ENCODE results near the gene TNS1. TPM values are rescaled to one million over a fixed set of nuclear protein-coding genes. Genes with fewer than 3 reads are reported as not detected.

TNS1 gene
- total RNA-seq, 2 donors from 2014 or later = 4.4 to 44.9 TPM

GRCh38 chr2:217939629-217940245, 63.1 kb downstream of the TNS1 start:
- ATAC-seq (replicated peaks) = no peak
- no peaks in the 10 kb centered on the region for H3K36me3 Mint-ChIP-seq (ENCODE audit: low read depth)
- H3K4me1 Mint-ChIP-seq = no peaks in the 10 kb centered on the region
- no peak overlapping the region for H3K4me3 Mint-ChIP-seq
- H3K27ac Mint-ChIP-seq = no peak overlapping the region
- no peaks in the 10 kb centered on the region for H3K9me3 Mint-ChIP-seq
- H3K27me3 Mint-ChIP-seq = peaks cover 28% of the 10 kb centered on the region

DNA sequence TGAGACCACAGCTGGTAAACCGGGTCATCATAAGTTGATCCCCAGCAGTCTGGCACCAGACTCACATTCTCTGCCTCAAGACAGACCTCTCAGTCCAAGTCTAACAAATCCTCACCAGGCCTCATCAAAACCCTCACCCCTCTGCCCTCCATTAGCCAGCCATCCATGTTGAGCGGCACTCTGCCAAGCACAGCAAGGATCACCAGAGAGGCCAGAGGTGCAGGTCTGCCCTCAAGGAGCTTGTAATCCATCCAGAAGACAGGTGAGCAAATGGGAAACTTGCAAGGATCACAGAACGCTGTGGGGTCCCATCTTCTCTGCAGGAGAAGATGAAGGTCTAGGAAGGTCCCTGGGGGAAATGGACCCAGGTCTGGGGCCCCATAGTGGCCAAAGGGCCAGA, 63.6 kb downstream of the TNS1 start:
- no peaks in the 10 kb centered on the region for H3K9me3 Mint-ChIP-seq

GRCh38 chr2:217938036-217938435, 64.8 kb downstream of the TNS1 start:
- no peaks in the 10 kb centered on the region for H3K36me3 Mint-ChIP-seq (ENCODE audit: low read depth)
- no peak for ATAC-seq (replicated peaks)
- H3K4me1 Mint-ChIP-seq = peaks cover 6% of the 10 kb centered on the region

More for the DNA sequence above, 63.6 kb downstream of the TNS1 start:
- H3K27me3 Mint-ChIP-seq = peaks cover 25% of the 10 kb centered on the region
- H3K27ac Mint-ChIP-seq = no peak overlapping the region
- no peak for ATAC-seq (replicated peaks)
- H3K4me1 Mint-ChIP-seq = no peaks in the 10 kb centered on the region
- H3K36me3 Mint-ChIP-seq (ENCODE audit: low read depth) = no peaks in the 10 kb centered on the region
- no peak overlapping the region for H3K4me3 Mint-ChIP-seq

GRCh38 chr2:217937446-217937845, 65.3 kb downstream of the TNS1 start:
- Mint-ChIP-seq H3K4me3 (no peak overlapping the region), H3K4me1 (peaks cover 6% of the 10 kb centered on the region), H3K9me3 (no peaks in the 10 kb centered on the region), H3K27me3 (peaks cover 28% of the 10 kb centered on the region), H3K36me3 (ENCODE audit: low read depth) (no peaks in the 10 kb centered on the region), H3K27ac (no peak overlapping the region)
- ATAC-seq (replicated peaks) = no peak

More at GRCh38 chr2:217938036-217938435, 64.8 kb downstream of the TNS1 start:
- H3K4me3 Mint-ChIP-seq = no peak overlapping the region
- no peak overlapping the region for H3K27ac Mint-ChIP-seq
- no peaks in the 10 kb centered on the region for H3K9me3 Mint-ChIP-seq
- peaks cover 26% of the 10 kb centered on the region for H3K27me3 Mint-ChIP-seq

DNA sequence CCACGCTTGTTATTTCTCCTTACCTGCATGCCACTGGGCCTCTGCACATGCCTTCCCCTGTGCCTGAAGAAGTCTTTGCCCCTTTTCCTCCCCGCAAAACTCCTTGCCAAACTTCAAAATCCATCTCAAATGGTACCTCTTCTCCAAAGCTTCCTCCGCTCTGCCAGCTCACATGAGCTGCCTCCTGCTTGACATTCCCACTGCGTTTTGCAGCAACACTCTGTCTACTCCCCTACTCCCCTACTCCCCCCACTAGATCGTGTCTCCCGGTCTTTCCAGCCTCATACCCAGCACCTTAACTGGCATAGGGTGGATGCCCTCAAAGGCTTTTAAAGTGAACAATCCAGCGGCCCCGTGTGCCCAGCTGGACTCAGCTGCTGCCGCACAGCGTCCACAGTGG, 65.8 kb downstream of the TNS1 start:
- no peak for ATAC-seq (replicated peaks)
- no peak overlapping the region for H3K4me3 Mint-ChIP-seq

GRCh38 chr2:217935901-217936684, 66.7 kb downstream of the TNS1 start:
- Mint-ChIP-seq H3K4me1 (peaks cover 6% of the 10 kb centered on the region), H3K36me3 (ENCODE audit: low read depth) (no peaks in the 10 kb centered on the region), H3K27ac (no peak overlapping the region), H3K4me3 (no peak overlapping the region), H3K27me3 (peaks cover 20% of the 10 kb centered on the region), H3K9me3 (no peaks in the 10 kb centered on the region)
- ATAC-seq (replicated peaks) = no peak

More for the DNA sequence above, 65.8 kb downstream of the TNS1 start:
- Mint-ChIP-seq H3K27ac (no peak overlapping the region), H3K36me3 (ENCODE audit: low read depth) (no peaks in the 10 kb centered on the region), H3K4me1 (peaks cover 6% of the 10 kb centered on the region), H3K27me3 (peaks cover 27% of the 10 kb centered on the region), H3K9me3 (no peaks in the 10 kb centered on the region)

DNA sequence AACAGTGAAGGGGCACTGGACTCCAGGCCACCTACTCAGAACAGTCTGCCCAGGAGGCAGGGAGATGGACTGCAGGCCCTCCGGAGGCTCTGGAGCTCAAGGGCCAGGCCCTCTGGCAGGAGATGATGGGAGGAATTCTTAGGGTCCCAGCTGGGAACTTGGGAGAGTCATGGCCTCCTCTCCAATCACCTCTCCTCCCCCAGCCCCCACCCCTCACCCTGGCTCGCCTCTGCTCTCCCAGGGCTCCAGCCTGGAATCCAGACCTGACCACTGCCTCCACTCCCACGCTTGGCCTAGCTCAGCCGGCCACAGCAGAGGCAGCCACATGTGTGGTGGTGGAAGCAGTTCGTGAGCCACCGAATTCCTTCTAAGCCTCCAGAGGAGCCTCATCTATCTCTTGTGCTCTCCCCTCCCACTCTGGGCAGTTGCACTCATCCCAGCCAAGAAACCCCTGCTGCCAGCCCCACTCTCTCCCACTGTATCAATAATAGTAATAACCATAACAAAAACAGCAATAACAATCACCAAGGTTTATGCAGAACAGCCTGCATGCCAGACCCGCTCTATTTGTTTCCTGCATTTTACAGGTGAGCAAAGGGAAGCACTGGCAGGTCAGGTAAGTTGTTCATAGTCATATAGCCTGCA, 67.4 kb downstream of the TNS1 start:
- H3K4me3 Mint-ChIP-seq = no peak overlapping the region
- peaks cover 6% of the 10 kb centered on the region for H3K4me1 Mint-ChIP-seq
- no peaks in the 10 kb centered on the region for H3K9me3 Mint-ChIP-seq
- no peaks in the 10 kb centered on the region for H3K36me3 Mint-ChIP-seq (ENCODE audit: low read depth)
- no peak for ATAC-seq (replicated peaks)
- H3K27me3 Mint-ChIP-seq = peaks cover 15% of the 10 kb centered on the region
- no peak overlapping the region for H3K27ac Mint-ChIP-seq

DNA sequence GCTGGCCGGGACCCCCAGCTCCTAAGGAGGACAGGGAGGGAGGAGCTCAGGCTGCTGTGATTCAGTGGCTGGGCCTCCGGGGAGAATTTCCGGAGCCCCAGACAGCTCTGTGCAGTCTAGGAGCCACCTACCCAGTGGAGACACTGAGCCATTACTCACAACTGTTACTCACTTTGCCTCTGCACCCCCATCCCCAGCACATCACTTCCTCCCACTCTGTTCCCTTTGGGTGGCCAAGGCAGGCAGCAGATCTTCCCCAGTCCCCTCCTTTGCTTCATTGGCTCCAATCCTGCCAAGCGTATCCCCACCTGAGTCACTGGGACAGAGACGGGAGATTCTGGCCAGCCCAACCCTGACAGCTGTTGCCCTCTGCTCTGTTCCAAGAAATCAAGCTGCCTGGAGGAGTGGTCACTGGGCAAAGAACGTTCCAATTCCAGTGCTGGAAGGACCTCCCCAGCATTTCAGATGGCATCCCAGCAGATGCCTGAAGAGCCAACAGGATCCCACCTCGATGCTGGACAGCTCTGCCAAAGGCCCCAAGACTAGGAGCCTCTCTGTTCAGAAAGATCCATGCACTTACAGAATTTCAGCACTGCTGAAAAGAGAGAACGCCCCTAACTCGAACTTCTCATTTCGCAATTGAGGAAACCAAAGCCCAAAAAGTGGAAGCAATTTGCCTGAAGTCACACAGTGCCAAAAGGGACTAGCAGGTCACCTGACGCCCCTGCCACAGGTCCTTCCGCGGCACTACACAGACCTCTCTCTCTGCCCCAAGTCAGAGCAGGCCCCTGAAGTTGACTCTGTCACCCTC, 68.3 kb downstream of the TNS1 start:
- Mint-ChIP-seq H3K9me3 (no peaks in the 10 kb centered on the region), H3K27ac (no peak overlapping the region), H3K27me3 (peaks cover 15% of the 10 kb centered on the region), H3K36me3 (ENCODE audit: low read depth) (no peaks in the 10 kb centered on the region), H3K4me1 (peaks cover 6% of the 10 kb centered on the region), H3K4me3 (no peak overlapping the region)
- ATAC-seq (replicated peaks) = peak; percentile 76

GRCh38 chr2:217933617-217933993, 69.2 kb downstream of the TNS1 start:
- Mint-ChIP-seq H3K36me3 (ENCODE audit: low read depth) (no peaks in the 10 kb centered on the region), H3K27me3 (peaks cover 15% of the 10 kb centered on the region), H3K27ac (no peak overlapping the region), H3K4me1 (peaks cover 6% of the 10 kb centered on the region), H3K9me3 (no peaks in the 10 kb centered on the region), H3K4me3 (no peak overlapping the region)
- no peak for ATAC-seq (replicated peaks)

DNA sequence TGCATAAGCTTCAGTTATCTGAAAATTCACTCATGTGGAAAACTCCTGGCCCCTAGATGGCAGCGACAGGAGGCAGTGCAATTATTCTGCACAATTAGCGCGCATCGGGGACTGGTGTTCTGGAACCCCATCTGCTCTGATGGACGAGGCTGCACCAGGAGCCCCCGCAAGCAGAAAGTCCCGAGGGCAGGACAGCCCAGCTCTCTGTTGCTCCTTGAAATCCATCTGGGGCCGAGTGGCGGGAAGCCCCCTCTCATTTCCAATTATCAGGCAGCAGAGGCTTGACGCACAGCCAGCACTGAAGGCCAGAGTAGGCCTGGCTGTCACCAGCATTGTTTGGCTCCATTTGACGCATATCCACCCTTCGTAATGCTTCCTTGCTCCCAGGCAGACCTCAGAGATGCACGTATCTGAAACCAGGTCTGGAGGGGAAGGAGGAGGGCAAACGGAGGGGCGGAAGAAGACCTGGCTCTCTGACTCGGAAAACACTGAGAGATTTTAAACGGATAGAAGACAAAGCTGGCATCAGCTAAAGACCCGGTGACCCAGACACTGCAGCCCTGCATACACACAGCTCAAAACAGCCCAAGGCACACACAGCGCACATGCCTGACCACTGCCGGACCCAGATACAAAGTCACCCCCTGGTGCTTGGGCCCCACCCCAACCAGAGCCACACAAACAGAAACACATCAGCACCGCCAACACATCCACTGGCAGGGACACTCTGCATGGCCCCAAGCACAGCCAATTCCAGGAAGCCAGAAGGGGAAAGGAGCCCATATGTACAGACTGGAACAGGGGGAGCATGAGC, 69.8 kb downstream of the TNS1 start:
- no peaks in the 10 kb centered on the region for H3K36me3 Mint-ChIP-seq (ENCODE audit: low read depth)
- no peak for ATAC-seq (replicated peaks)
- peaks cover 6% of the 10 kb centered on the region for H3K4me1 Mint-ChIP-seq
- no peak overlapping the region for H3K27ac Mint-ChIP-seq
- H3K9me3 Mint-ChIP-seq = no peaks in the 10 kb centered on the region
- H3K27me3 Mint-ChIP-seq = peaks cover 15% of the 10 kb centered on the region
- H3K4me3 Mint-ChIP-seq = no peak overlapping the region

- ATAC-seq (replicated peaks) = no peak
- peaks cover 6% of the 10 kb centered on the region for H3K4me1 Mint-ChIP-seq
Measured at GRCh38 chr2:217931846-217932560, 70.8 kb downstream of the TNS1 start.

DNA sequence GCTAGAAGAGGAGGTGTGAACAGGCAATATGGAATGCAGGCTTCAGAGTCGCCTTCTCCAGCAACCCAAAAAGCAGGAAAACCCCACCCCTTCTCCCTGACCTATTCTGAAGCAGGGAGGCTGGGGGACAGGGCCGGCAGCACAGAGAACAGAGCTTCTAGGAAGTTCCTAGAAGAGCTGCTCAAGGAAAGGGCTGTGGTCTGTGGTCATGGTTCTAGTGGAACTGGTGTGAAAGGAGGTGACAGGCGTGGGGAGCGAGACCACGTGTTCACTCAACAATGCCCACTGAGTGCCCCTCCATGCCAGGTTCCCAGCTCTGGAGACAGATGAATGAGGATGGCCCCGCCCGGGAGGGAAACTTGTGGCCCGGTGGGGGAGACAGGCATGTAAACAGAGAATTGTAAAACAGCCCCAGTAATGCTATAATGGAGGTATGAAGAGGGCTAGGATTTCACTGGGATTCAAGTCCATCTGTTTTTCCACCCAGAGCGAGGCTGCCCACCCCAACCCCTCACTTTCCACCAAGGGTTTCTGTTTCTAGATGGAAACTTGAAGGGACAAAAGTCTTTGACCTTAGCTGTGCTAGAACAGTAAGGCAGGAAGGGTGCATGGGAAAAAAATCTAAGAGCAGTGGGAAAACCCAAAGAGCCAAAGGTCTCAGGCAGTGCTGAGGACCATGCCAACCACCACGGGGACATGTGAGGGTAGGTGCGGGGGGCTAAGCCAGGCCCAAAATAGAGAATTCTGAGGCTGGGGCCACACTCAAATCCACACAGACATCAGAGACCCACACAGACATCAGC, 71.8 kb downstream of the TNS1 start:
- H3K4me1 Mint-ChIP-seq = peaks cover 6% of the 10 kb centered on the region
- no peak overlapping the region for H3K4me3 Mint-ChIP-seq
- no peak for ATAC-seq (replicated peaks)
- no peaks in the 10 kb centered on the region for H3K9me3 Mint-ChIP-seq
- H3K36me3 Mint-ChIP-seq (ENCODE audit: low read depth) = no peaks in the 10 kb centered on the region
- peaks cover 12% of the 10 kb centered on the region for H3K27me3 Mint-ChIP-seq
- no peak overlapping the region for H3K27ac Mint-ChIP-seq

More at GRCh38 chr2:217931846-217932560, 70.8 kb downstream of the TNS1 start:
- H3K4me3 Mint-ChIP-seq = no peak overlapping the region
- peaks cover 13% of the 10 kb centered on the region for H3K27me3 Mint-ChIP-seq
- H3K9me3 Mint-ChIP-seq = no peaks in the 10 kb centered on the region
- no peak overlapping the region for H3K27ac Mint-ChIP-seq
- no peaks in the 10 kb centered on the region for H3K36me3 Mint-ChIP-seq (ENCODE audit: low read depth)
